LNCAP (cell line): ENCODE results near the gene VAV3.

Experiments used
- TF ChIP-seq, protein P1 (sequence below): fragments of 450-650 bp; IDR thresholded peaks from 2 replicates; pipeline ENCODE4 v1.5.1; 2017; ENCODE audit warnings: mild to moderate bottlenecking

The VAV3 gene

DNA sequence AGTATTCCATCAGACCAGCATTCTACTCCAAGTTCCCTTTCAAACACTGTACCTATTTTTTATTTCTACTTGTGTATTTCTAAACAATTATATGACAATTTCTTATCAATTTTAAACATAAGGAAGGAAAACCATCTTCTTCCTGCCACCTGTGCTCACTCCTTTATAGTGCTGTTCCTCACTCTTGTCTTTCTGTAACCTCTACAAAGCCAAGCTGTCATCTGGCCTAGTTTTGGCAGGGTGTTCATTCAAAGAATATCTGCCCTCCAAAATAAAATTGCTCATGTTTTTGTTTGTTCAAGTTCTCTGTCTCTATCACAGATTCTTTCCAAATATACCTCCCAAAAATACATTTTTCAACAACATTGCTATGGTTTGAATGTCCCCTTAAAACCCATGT is 360.2 kb downstream of the VAV3 start:
- TF ChIP-seq, protein P1, sequence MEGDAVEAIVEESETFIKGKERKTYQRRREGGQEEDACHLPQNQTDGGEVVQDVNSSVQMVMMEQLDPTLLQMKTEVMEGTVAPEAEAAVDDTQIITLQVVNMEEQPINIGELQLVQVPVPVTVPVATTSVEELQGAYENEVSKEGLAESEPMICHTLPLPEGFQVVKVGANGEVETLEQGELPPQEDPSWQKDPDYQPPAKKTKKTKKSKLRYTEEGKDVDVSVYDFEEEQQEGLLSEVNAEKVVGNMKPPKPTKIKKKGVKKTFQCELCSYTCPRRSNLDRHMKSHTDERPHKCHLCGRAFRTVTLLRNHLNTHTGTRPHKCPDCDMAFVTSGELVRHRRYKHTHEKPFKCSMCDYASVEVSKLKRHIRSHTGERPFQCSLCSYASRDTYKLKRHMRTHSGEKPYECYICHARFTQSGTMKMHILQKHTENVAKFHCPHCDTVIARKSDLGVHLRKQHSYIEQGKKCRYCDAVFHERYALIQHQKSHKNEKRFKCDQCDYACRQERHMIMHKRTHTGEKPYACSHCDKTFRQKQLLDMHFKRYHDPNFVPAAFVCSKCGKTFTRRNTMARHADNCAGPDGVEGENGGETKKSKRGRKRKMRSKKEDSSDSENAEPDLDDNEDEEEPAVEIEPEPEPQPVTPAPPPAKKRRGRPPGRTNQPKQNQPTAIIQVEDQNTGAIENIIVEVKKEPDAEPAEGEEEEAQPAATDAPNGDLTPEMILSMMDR = no peak

DNA sequence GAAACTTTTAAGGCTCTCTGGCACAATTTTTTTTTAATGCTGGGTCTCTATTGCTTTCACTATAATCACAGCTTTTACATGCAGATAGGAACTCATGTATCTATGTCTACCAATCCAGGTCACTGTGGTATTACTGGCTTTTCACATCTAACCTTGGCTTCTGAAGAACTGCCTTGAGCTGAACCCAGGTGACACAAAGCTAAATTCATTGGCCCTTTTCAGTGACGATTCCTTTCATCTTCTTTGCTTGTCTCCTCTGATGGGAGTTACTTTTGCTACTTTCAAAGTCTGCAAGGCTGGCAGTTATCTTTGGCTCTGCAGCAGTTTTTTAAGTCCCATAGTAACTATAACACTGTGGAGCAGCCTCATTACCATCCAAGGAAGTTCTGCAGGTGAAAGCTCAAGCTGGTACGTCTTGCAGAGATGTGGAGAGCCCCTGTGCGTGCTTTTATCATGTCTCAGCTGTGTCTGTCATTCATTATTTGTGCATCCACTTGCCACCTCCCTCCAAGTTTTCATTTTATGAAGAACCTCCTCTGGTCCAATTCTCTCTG is 364.3 kb downstream of the VAV3 start:
- TF ChIP-seq, protein P1 = no peak

DNA sequence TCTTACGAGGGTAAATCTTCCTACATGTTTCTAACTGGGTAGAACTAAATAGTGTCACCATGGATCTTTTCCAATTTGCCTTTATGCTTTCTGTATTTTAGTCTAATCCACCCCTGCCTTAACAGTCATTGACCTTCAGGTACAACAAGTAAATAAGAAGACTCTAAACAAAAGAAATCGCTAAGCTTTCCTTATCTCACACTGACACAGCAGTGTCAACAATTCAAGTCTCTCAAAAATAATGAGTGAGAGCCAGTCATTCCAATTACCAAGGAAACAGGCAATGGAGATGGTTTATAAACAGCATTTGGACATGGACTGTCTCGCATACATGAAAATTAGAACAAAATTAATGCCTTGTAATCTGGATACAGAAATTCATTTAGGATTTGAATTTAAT is 365.8 kb downstream of the VAV3 start:
- TF ChIP-seq, protein P1 = no peak

DNA sequence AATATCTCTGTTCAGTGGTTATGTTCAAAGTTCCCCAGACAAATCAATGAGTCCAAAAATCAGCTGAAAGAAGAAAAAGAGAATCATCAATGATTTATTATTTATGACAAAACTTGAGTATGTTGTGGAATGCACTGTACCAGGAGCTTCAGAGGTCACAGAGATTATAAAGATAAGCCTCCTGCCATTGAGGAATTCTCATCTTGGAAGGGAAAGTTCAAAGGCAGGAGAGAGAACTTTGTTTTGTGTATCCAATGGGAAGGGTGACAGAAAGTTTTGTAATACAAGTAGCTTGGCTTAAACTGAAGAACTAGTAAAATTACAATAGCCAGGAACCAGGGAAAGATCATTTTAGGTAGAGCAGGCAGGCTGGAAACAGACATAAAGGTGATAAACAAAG is 367.7 kb downstream of the VAV3 start:
- TF ChIP-seq, protein P1 = no peak

DNA sequence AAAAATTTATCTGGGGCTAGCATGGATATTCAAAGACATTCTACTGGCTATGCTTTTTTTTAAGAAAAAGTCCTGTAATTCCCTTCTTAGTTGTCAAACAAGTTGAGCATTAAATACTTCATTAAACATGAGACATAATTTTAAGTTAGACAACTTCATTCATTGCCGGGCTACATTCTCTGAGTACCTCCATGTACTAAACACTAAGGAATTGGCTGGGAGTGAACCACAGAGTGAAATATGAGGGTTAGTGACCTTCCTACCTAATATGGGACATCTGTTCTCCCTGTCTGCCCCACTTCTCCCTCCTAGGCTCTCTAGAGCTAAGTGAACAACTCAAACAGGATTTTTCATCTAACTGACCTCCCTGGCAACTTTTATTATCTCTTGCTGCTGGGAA is 370.4 kb downstream of the VAV3 start:
- TF ChIP-seq, protein P1 = no peak

DNA sequence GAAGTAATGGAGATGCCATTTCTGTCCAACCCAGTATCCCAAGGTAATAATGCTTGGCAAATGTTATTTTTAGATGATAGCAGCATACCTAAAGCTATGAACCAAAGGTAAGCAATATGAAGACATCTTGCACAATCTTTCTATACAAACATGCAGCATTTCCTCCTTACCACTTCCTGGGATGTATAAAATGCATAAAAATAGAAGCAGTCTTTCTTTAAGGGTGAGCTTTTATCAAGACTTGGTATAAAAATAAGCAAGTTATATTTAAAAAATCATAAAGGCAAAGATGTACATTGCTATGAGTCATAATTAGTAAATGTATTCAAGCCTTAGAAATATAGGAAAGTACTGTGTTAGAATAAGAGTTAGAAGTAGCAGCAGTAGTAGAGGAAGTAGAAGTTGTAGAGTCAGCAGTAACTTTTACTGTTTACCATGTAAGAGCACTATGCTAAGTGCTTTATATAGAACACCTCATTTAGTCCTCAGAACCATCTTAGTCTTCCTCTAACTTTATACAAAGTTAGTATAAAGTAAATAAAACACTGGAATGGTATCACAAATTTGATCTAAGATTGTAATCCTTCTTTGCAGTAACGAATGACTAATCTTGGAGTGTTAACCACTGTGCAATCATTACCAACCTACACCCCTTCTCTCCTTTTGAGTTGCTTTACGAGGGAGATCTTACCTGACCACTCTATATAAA is 371.3 kb downstream of the VAV3 start:
- TF ChIP-seq, protein P1 = no peak

DNA sequence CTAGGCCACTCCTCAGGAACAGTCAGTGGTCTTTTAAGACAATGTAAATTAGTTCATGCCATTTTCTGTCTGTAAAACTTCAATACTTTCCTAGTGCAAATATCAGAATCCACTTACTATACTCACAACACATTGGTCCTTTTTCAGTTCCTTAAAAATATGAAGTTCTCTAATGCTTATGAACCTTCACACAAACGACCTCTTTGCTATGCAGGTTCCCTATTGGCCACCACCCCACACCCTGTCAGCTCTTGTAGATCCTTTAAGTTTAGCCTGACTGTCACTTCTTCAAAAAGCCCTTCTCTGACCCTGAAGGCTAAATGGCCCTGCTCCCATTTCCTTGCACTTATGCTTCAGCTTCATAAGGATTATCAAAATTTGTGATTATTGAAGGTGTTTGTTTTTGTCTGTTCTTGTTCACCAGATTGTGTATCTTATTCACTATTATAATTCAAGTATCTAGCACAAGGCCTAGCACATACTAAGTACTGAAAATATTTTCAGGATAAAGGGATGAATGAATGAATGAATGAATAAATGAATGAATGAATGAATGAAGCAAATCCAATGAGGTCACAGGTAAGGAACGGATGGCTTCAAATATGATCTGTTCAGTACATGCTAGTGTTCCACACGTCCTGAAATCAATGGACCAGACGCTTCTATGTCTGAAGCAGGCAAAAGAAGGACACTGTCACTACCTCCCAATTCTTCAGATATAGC is 373.9 kb downstream of the VAV3 start:
- TF ChIP-seq, protein P1 = no peak
